Measurements from ENCODE around the gene CGNL1. TPM values are rescaled to one million over a fixed set of nuclear protein-coding genes. Genes with fewer than 3 reads are reported as not detected.
A peak's percentile ranks its signal among the peaks of the same experiment; 100 is the strongest.

The CGNL1 gene
- total RNA-seq, 1 donor from 2014 or later: 20.6 TPM

DNA sequence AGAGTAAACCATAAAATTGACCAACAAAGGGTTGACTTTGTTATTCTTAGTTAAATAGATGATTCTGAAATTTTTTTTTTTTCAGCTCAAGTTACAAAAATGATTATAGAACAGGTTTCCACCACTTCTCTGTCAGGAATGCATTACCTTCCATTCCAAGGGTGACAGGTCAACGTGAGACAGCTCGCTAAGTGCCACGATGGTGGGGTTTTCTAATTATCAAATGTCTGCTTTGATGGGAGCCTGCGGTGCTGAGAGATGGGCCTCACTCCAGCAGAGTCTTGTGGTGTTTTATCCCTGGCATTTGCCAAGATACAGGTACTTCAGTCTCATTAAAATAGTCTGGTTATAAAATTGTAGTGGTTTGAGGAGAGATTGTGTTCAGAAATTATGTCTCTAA, 80.3 kb downstream of the CGNL1 start:
- DNase-seq: no peak

DNA sequence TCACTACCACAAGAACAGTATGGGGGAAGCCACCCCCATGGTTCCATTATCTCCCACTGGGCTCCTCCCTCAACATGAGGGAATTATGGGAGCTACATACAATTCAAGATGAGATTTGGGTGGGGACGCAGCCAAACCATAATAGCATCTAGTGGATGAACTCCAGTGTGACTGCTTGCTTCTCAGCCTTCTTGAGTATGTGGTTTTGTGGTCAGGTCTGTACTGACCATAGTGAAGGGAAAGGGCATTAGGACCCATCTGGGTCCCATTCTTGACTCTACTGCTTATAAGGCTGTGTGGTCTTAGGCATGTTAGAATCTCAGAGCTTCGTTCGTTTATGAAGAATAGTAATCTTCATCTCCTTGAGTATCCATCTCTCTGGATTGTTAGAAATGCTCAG, 81.4 kb downstream of the CGNL1 start:
- DNase-seq: no peak

DNA sequence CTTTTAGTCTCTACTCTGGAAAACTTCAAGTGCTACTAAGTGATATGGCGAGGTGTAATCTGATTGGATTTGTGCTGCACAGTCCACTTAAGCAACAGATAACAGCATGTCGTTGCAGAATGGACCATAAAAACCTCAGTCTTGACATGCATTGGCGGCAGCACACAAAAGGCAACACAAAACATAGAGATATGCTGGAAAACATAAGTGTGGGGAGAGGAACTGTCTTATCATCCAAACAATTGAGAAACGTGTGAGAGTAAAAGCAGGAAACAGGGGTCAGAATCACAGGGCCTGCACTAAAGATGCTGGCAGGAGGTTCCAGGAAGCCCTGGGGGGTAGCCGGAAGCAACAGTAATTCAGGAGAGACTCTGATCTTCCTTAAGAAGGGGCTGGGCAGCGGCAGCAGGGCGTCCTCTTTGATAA, 82.1 kb downstream of the CGNL1 start:
- no peak for DNase-seq

DNA sequence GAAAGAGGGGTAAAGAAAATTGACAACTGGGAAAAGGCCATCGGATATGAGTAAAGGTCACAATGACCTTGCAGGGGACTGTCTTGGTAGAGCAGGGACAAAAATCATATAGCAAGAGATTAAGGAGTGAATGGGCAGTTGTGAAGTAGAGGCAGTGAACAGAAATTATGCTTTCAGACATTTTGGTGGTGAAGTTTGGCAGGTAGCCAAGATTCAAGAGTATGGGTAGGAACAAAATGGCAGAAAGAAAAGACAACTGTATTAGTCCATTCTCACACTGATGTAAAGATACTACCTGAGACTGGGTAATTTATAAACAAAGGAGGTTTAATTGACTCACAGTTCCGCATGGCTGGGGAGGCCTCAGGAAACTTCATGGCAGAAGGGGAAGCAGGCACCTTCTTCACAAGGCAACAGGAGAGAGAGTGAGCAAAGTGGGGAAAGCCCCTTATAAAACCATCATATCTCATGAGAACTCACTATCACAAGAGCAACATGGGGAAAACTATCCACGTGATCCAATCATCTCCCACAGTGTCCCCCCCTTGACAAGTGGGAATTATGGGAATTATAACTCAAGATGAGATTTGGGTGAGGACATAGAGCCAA, 84.0 kb downstream of the CGNL1 start:
- DNase-seq: no peak

DNA sequence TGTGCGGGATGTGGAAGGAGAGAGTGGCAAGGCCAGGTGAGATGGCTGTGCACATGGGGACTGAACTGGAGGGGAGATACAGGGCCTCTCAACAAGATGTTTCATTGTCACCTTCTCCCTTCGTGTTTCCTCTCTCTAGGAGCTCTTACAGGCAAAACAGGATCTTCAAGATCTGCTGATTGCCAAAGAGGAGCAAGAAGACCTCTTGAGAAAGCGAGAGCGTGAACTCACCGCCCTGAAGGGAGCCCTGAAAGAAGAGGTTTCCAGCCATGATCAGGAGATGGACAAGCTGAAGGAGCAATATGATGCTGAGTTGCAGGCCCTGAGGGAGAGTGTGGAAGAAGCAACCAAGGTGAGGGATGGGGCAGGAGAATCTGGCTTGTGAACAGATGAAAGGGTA, 85.2 kb downstream of the CGNL1 start:
- DNase-seq: no peak

DNA sequence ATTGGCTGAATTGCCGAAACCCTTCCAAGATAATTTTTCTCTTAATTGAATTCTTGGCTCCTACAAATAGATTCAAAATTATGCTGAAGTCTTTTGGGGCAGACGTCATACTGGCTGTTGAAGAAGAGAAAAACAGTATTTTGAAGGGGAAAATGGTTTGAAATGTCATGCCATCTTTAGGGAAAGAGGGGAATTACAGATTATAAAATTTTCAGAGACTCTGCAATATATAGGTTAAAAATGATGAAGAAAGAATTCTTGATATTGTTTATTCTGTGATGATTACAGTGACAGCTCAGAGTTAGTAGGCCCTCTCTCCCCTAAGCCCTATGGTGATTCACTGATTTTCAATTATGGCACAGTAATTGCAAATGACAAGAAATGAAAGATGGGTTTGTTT, 86.1 kb downstream of the CGNL1 start:
- DNase-seq: peak; percentile 63

DNA sequence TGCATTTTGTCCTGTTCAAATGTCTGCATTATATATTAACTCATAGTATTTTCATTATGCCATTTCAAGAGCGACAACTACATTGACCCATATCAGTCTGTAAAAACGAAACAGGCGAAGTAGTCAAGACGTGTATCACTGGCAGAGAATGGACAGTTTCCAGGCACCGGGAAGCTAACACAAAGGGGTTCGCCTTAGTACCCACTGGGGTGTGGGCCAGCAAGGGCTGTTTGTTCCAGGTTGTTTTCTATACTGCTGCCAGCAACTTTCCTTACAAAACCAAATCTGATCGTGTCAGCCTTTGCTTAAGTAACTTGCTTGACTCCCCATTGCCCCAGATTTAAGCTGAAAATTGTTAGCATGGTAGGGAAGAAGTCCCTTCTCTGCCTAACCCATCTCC, 87.1 kb downstream of the CGNL1 start:
- DNase-seq: no peak

DNA sequence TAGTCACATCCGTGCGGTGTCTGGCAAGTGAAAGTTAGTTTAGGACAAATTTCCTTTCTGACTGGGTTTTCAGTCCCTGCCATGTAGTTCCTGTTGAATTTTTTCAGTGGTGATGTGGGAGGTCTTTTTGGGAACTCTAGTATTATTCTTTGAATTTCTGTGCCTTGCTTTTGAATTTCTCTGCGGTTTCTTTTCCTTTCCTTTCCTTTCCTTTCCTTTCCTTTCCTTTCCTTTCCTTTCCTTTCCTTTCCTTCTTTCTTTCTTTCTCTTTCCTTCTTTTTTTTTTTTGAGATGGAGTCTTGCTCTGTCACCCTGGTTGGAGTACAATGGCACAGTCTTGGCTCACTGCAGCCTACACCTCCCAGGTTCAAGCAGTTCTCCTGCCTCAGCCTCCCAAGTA, 88.2 kb downstream of the CGNL1 start:
- DNase-seq: no peak

DNA sequence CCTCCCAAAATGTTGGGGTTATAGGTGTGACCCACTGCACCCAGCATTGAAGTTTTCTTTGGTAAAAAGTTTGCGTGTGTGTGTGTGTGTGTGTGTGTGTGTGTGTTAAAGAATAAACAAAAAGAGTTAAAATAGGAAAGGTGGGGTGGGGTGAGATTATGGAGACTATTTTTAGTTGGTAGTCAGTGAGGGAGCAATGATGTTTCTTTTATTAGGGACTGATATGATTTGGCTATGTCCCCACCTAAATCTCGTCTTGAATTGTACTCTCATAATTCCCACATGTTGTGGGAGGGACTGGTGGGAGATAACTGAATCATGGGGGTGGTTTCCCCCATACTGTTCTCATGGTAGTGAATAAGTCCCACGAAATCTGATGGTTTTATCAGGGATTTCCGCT, 92.2 kb downstream of the CGNL1 start:
- DNase-seq: no peak

DNA sequence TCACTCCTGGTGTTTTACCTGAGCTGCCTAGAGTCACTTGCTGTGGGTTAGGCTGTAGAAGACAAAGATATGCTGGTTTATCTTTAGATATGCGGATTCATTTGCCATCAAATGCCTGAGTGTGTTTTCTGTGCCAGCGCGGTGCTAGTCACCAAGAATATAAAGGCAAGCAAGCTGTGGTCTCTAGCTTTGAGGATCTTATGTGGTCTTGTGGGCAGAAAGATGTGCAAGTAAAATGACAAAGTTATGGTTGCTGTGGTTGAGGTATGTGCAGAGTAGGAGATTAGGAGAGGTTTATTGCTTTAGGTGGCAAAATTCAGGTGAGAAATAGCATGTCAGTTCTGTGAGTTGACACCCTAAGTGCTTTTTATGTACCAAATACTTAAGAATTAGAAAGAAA, 94.2 kb downstream of the CGNL1 start:
- no peak for DNase-seq

DNA sequence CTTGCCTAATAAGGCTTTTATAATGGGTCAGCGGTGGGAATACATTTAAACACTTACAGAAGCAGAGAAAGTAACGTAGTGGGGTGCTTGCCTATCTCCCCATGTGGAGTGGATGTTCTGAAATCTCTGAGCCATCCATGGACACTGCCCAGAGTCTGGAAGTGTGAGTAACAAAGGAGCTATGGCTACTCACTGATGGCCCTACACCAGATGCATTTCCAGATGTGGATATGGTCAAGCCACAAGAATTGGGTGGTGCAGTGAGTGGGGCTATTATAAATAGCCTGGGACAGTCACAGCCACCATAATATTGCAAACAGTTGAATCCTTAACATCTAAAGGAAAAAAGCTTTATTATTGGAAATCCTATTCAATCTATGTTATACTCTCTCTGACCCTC, 96.6 kb downstream of the CGNL1 start:
- DNase-seq: no peak

DNA sequence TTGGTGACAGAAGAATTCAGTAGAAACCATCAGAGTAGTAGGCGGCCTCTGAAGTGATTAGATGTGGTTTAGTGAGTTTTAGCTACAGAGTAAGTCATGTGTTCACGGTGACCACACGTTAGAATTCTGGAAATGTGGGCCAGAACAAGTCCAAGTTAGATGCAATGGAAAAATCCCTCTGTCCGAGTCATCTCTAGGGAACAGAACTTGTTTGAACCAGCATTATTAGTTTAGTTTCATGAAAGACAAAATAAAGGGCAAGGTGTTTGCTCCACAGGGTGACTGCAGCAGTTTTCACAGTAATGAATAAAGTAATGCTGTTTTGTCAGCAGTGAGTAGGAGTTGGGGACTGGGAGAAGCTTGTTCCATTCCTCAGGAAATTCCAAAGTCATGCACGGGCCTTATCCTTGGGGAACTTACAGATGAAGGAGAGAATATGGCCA, 100.2 kb downstream of the CGNL1 start:
- no peak for DNase-seq

DNA sequence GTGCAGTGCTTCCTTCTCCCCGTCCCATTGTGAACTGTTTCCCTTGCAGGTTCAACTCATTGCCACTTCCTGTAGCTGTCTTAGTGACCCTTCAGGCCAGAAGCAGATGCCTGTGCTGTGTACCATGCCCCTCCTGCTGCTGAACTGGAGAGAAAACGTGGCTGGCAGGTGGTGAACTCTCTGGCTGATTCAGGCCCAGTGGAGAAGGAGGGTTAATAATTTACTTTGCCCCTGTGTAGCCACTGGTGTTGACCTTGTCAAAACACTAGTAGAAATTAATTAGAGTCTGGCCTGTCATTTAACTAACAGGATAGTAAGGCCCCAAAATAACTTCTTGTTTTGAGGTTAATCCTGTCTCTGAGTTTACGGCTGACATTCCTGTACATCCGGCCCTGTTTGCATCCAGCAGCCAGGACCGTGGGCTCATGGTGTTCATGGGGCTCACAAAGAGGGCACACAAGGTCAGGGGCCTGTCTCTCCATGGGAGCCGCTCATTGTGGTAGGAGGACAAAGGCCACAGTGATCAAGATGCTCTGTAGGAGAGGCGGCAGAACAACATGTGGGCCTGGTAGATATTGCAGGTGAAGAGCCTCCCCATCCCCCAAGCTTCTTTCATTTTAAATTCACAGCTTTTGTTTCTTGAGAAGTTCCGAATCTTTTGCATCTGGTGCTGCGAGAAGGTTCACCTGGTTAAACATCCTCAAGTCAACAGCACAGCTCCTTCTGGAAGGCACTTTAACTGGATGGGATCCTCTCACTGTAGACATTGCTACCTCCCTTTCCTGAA, 101.6 kb downstream of the CGNL1 start:
- DNase-seq: no peak

DNA sequence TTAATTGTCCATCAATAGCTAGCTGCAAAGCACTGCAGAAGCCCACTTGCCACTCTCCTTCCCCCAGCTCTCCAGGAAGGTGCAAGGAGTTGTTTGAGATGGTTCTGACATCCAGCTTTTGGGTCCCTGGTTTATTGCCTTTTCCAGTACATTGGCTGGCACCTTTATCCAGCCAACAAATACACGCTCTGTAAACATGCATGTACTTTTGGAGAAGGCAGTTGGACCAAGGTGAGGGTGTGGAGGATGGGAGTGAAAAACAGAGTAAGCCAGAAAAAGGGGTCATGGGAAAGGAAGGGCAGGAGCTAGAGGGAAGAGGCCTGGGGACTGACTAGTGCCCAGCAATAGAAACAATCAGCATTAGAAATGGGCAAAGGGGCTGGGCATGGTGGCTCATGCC, 102.7 kb downstream of the CGNL1 start:
- DNase-seq: no peak

DNA sequence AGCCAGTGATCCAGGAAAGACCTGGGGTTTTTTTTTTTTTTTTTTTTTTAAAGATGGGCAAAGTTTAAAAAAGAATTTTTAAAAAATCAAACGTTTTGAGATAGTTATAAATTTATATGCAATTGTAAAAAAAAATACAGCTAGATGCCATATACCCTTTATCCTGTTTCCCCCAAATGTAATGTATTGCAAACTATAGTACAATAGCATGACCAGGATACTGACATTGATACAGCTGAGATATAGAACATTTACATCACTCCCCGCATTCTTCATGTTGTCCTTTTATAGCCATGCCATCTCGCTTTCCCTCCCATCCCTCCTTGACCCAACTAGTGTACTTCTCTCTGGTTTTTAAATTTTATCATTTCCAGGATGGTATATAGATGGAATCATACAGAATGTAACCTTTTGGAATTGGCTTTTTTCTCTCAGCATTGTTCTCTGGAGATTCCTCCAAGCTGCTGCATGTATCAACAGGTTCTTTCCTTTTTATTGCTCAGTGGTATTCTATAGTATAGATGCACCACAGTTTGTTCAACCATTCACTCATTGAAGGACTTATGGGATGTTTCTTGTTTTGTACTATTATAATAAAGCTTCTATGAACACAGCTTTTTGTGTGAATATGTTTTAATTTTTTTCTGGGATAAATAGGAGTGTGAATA, 104.9 kb downstream of the CGNL1 start:
- no peak for DNase-seq

DNA sequence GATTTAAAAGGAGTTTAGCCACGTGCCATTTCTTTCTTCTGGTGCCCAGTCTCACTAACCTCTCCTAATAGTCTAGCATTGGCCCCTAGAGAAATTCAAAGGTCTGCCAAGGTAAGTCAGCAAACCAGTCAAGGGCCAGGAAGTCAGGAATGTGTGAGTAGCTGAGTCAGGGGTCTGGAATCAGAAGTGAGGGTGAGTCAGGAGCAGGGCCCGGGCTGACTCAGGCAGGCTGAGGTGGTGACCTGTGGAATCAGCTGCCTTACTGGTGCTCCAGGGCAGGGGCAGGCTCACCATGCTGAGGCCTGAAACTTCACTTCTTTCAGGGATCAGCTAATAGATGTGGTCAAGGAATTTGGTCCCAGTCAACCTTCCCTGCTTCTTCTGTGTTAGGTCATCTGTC, 109.6 kb downstream of the CGNL1 start:
- DNase-seq: no peak

DNA sequence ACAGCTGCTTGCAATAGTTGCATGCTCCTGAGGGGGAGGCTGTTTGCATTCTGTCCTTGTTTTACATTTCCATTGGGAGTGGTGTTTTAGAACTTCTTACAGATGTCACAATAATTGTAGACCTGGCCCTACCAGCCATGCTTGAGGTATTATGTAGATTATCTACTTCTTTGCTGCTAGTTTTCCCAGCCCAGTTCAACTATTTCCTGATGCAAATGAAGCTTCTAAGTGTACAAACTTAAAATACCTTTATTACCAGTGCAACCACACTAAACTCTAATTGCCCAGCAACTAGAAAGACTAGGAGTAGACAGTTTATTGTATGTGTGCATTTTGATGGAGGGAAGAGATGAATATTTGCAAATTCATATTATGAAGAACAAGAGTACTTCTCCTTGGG, 110.5 kb downstream of the CGNL1 start:
- no peak for DNase-seq

DNA sequence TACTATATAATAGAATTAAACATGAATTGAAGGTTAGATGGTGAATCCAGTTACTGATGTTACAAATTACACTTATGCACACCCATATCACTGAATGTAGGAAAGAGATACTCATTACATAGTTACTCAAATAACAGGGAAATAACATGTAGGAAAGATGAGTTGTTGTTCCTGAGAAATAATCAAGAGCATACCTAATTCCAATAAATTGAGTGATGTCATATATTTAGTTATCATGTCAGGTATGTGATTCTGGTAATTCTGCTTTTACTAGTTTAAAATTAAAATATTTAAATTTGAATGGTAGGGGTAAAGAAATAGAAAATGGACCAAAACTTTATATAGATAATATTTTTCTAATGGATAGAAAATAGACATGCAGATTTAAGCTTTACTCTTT, 112.8 kb downstream of the CGNL1 start:
- no peak for DNase-seq

DNA sequence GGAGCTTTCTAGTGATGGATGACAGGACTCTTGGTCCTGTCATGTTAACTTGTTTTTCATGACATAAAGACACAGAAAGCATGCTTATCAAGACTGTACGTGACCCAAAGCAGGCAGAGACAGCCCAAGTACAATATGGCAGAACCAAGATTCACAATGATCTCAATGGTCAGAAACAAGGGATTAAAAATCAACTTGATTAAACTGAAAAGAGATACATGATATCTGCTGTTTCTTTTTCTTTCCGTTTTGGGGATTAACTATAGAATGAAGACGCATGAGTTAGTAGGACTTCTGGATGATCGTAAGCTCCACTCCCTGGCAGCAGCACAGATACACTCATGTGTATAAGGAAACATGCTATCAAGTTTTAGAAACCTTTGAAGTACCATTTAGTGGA, 117.0 kb downstream of the CGNL1 start:
- DNase-seq: no peak

DNA sequence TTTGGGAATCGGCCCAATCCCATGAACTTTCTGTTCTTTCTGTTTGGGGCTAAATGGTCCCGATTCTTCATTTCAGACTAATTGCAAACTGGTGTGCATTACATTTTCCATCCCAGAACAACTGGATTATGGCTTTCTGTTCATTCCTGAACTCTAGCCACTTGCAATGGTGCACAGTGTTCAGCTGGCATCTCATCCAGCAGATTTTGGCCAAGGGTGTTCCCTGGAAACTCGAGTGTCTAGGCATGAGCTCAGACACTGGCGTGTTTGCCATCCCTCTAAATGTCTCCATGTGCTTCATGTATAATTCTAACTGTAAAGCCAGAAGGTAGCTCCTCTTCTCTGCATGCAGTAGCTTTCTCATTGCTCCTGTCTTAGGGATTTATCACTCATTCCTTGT, 118.3 kb downstream of the CGNL1 start:
- DNase-seq: peak; percentile 86

DNA sequence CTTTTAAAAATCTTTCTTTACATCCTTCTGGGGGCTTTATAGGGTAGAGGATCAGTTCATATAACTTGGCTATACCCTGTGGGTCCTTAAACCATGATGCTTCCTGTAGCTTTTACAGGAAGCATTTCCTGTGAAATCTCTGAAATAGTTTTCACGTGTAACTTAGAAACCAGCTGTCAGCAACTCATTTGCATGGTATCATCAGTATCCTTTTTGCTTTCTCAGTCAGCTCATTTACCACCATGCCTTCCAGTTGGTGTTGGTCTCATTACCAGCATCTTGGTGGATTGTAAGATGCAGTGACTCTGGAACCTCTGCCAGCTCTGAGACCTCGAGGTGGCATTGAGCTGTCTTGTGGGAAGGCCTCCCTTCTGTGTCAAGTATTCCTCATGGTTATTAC, 118.7 kb downstream of the CGNL1 start:
- DNase-seq: no peak

DNA sequence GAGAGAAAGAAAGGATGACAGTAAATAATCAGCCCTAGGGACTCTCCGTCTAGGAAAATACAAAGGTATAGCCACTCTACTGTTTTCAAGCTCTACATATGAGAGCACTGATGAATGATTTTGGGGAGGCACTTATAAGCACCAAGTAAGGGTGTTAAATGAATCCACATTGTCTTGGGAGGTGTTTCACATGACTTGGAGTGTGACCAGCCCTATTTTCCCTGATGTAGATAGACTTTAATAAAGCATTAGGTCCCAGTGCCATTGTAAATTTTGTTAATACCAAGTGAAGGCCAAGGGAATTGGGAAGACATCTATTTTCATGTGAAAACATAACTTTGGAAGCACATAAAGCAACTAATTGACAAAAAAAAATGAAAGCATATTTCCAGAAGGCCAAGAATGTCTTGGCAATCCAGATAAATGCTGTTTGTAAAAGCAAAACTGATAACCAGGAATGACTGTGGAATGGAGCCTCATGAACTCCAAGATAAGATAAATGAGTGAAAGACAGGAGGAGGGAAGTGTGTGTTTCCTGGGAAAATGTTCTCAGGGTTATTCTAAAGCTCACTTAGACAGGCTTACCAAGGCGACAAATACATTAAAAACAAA, 119.4 kb downstream of the CGNL1 start:
- DNase-seq: no peak

DNA sequence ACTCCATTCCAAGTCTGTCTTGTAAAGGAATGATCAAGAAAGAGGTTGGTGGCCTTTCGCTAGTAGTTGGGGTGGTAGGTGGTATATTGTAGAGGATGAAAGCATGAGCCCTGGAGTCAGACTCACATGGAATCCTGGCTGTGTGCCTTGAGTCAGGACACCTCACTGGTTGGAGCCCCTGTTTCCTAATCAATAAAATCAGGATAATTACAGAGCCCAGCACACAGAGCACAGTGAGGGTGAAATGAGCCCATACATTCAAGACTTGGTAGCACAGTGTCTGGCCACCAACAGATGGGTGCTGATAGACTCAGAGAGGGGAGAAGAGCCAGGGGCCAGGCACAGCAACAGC, 120.3 kb downstream of the CGNL1 start:
- DNase-seq: no peak

All from tongue (tissue), 2 donors.